GM18526 (cell line): ENCODE data around the gene NSL1.

Experiments used
- POLR2A ChIP-seq: IDR thresholded peaks from 3 replicates; pipeline ENCODE4 v1.6.1; 2011; ENCODE audit not compliant: insufficient read length; ENCODE audit errors: extremely low read depth

The NSL1 gene

DNA sequence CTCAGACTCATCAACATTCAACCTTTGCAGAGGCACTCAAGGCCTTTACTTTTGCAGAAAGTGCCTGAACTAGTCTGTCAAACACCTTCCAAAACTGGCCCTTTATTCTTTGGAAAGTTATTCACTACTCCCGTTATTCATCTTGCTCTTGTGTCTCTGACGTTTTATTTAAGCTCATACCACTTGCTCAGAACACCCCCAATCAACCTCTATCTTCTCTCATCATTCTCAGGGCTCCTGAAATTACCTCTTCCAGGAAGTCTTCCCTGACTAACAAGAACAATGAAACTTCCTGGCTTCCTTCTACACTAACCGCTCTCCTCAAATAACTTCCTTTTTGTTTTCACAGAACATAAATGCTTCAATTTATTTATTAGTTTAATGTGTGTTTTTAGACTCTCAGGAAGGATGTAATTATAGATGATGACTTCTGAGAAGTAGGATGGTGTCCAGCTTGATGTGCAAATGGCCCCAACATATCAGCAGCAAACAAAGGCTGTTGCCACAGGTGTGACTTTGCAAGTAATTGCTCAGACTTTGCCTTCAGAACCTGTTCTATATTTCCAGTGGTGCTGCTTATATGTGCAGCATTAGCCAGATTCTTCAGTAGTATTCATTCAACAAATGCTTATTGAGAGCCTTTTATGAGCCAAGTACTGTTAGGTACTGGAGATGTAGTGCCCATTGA lies 69.2 kb downstream of the NSL1 start:
- TF ChIP-seq POLR2A, result no peak

DNA sequence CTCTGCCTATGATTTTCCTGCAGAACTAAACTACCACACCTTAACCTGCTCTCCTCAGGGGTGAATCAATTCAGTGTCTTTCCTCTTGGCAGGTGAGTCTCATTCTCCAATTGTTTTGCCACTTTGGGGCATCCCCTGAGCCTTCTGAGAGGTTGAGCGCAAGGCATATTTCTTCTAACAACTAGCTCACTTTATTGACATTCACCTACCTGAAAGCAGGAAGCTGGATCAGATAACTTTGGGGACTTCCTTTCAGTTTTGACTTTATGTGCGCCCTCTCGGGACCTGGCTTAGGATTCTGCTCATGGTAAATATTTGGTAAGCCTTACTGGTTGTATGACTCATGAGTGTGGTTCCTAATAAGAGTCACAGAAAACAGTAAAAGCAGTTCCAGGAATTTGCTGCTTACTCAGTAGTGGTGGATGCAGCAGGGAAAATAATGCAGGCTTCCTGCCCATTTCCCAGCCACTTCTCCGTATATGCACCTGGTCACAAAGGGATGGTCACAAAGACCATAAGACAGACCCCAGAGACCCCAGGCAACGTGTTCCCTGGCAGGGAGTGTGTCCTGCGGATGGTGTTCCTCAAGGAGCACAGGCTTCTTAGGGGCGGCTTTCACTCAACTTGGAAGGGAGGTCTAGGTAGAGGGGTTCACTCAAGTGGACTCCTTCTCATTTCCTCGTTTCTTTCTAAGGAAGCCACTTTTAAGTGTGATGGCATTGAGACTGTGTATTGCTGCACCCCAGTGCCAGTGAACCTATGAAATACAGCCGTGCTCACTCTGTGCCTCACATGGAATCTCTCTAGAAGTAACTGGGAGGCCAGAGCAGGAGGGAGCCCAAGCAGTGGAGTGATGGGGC lies 70.0 kb downstream of the NSL1 start:
- TF ChIP-seq POLR2A, result no peak

DNA sequence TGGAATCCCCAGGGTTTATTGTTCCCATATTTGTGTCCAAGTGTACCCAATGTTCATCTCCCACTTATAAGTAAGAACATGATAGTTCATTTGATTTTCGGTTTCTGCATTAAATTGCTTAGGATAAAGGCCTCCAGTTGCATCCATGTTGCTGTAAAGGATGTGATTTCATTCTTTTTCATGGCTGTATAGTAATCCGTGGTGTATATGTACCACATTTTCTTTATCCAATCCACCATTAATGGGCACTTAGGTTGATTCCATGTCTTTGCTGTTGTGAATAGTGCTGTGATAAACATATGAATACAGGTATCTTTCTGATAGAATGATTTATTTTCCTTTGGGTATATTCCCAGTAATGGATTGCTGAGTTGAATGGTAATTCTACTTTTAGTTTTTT lies 71.9 kb downstream of the NSL1 start:
- TF ChIP-seq POLR2A, result no peak

DNA sequence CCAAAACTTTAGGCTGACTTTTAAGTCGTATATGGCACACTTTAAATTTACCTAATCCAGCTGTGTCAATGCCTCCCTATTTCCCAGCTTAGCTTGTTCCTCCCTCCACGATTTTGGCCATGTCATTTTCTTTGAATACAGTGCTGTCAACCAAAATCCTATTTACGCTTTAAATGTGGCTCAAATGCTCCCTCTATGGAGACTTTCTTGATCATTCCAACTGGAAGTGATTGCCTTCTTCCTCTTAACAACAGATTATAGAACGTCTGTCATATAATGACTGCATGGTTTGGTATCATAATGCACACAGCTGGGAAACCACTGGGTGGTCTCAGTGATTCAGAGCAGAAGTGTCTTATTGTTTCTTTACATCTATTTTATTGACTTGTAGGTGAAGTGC lies 73.1 kb downstream of the NSL1 start:
- no peak for TF ChIP-seq POLR2A

DNA sequence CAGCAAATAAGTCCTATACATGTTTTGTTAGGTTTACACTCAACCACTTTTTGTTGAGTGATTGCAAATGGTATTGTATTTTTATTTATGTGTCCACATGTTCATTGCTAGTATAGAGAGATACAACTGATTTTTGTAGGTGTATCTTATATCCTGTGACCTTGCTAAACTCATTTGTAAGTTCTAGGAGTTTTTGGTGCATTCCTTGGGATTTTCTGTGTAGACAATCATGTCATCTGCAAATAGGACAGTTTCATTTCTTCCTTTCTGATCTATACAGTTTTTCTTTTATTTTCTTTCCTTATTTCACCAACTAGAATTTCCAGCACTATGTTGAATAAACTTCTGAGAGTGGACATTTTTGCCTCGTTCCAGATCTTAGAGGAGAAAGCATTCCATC lies 75.4 kb downstream of the NSL1 start:
- no peak for TF ChIP-seq POLR2A

DNA sequence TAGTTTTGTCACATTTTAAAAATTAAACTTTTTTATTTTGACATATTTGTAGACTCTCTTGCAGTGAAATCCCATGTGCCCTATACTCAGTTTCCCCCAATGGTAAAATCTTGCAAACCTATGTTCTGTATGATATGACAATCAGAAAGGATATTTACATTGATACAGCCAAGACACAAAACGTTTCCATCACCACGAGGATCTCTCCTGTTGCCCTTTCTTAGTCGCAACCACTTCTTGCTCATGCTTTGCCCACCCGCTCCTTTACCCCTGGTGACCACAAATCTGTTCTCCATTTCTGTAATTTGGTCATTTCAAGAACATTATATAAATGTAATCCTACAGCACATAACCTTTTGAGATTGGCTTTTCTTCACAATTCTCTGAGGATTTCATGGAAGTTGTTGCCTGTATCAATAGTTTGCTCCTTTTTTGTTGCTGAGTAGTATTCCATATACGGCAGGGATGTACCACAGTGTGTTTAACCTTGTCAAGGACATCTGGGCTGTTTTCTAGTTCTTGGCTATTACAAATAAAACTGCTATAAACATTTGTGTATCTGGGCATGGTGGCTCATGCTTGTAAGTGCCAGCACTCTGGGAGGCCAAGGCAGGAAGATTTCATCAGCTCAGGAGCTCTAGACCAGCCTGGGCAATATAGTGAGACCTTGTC lies 78.0 kb downstream of the NSL1 start:
- TF ChIP-seq POLR2A, result no peak

DNA sequence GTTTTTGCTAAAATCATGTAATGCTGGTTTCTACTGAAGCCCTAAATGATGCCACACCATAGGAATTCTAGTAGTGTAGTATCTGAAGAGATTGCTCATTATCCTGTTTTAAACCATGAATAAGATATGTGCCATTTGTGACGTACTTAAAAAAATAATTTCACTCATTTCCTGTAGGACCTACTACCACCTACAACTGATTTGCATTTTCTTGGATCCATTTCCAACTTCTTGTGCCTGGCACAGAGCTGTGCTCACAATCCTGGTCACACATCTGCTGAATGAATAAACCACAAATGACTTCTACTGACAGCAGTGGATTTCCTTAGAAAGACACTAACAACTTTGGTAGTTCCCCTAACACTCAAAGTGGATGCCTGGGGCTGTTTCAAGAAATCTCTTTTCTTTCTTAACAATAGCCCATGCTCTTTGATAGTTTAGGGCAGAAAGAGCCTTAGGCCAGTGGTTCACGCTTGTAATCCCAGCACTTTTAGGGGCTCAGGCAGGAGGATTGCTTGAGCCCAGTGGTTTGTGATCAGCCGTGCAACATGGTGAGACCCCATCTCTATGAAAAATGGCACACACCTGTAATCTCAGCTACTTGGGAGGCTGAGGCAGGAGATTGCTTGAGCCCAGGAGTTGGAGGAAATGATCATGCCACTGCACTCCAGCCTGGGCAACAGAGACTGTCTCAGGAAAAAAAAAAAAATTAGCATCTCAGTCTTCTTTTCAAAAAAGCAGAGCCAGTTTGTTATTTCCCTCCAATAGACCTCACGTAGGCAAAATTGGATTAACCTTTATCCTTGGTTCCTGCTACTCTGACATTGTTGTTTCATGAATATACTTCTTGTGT lies 78.9 kb downstream of the NSL1 start:
- no peak for TF ChIP-seq POLR2A

DNA sequence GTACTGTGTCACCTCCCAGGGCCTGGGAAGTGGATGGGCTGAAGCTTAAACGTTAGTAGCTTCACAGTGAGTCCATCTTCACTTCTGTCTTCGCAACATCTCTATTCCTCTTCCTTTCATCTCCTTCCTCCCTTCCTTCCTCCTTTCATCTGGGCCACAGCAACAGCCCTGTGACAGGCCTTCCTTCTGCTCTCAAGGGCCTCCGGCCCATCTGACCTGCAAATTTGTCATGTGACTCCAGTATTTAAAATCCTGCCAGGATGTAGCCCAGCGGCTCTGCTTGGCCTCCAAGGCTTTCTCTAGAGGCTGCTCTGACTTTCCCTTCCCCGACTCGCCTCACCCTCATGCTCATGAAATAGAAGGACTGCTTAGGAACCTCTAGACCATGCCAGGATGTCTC lies 81.0 kb downstream of the NSL1 start:
- TF ChIP-seq POLR2A, result no peak

DNA sequence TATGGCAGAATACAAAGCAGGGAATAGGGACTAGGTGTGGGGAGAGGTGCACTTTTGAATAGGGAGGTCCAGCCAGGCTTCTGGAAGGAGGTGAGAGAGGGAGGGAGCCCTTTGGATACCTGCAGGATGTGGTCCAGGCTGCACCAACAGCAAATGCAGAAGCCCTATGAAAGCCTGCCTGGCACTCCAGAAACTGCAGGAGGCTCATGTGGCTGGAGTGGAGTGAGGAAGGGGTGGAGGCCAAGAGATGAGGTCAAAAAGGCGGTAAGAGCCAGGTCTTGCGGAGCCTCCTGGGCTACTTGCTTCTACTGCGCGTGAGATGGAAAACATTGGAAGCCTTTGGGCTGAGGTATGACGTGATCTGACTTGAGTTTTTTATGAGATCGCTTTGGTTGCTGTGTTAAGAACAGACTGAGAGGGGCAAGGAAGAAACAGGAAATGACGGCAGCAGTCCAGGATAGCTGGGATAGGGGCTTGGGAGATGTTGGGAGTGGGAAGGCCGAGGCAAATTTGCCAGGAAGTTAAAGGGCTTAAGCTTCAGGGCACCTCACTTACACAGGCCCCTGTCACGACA lies 87.5 kb downstream of the NSL1 start:
- TF ChIP-seq POLR2A, result no peak

DNA sequence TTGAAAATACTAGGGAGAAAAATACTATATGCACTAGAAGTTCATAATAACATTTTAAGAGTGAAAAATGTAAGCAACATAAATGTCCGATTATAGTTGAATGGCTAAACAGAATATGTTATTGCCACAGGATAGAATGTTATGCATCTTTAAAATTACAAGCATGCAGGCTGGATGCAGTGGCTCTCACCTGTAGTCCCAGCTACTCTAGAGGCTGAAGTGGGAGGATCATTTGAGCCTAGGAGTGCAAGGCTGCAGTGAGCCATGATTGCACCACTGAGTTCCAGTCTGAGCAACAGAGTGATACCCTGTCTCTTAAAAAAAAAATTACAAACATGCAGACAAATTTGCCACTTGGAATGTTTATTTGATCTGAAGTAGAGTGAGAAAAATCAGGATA lies 88.9 kb downstream of the NSL1 start:
- no peak for TF ChIP-seq POLR2A

DNA sequence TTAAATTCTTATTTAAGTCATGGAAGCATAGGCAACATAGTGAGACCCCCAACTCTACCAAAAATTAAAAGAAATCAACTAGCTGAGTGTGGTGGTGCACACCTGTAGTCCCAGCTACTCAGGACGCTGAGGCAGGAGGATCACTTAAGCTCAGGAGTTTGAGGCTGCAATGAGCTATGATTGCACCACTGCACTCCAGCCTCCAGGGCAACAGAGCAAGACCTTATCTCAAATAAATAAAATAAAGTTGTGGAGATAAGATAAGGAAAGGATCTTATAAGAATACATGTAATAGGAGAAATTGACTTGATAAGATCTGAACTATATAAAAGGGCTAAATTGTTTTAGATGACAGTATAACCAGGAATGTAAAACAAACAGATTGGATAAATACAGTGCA lies 89.7 kb downstream of the NSL1 start:
- TF ChIP-seq POLR2A, result no peak

DNA sequence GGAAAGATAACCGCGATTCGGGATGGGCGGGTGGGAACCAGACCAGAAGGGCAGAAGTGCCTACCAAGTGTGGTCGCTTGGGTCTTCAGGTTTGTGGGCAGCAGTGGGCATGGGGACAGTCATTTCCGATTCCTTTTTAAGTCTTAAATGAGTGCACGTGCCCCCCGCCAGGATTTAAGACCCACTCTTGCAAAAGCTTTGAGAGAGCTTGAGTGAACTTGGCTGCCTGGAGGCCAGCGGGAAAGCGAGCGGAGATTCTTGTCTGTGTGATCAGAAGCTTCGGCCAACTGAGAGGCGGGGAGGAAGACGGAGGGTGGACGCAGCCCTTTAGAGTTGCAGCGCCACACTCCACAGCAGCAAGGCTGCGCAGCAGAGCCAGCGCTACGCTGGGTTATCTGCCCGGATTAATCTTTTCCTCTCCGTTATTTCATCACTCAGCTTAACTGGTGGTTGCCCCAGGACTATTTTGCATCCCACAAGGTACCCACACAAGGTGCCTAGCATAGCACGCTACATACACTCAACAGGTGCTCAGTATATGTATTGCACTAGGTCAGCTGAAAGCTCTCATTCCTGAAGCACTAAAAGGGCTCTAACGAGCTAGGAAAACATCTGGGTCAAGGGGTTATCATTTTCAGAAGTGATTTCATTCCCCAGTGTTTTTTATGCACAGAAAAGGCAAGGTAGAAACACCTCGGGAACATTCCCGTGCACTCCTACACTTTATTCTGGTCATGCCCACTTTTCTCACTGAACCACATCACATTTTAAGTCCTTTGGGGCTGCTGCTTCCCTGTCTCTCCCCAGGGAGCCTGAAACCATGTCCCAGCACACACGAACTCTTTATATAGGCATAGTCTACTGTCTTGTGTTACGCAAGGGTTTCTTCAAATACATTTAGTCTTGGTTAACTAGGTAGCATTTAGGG lies 90.4 kb downstream of the NSL1 start:
- peak; percentile 20 for TF ChIP-seq POLR2A

DNA sequence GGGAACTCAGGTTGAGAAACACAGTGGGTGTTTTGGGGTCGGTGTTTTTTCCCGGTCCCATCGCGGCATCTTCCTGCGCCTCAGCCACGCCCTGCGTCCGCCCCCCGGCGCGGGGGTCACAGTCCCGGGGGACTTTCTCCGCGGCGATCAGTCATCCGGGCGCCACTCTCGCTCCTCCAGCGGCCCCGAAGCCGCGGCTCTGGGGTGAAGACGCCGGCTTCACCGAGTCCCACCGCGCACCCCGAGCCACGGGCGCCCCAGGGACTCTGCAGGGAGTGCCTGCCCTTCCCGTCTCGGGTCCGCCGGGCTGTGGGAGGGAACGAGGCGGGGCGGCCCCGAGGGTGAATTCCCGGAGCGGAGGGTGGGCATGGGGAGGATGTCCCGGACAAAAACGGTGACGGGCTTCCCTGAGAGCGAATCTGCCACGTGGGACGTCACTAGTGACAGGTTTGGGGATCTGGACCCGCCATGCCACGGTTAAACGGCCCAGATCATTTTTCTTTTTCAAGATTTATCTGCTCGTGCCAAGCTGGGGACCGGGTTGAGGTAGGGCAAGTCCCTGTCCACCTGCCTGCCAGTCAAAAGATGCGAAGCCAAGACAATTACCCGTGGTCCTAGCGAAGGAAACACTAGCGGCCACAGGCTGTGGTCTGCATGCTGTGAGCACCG lies 91.2 kb downstream of the NSL1 start:
- TF ChIP-seq POLR2A, result peak; percentile 31
